Stomach (tissue), 4 donors: ENCODE data around the gene AKAP13.

Experiments
- POLR2A ChIP-seq, 4 donors: fragments of 450-650 bp; IDR thresholded peaks; one replicate each; pipeline ENCODE4 v1.6.1; 2016; ENCODE audit warnings: antibody characterized with exemption in 4 of 4, control low read depth in 2 of 4, mild to moderate bottlenecking in 1 of 4, moderate library complexity in 1 of 4
- POLR2AphosphoS5 ChIP-seq, 3 donors: sonication (generic); formaldehyde crosslinking; IDR thresholded peaks; one replicate each; pipeline ENCODE4 v1.6.1; 2016; ENCODE audit warnings: antibody characterized with exemption in 3 of 3
- TF ChIP-seq, protein P1 (sequence below), 7 experiments: fragments of 450-650 bp in 4 of 7; fragments of 200-600 bp in 3 of 7; sonication (generic) in 3 of 7; IDR thresholded peaks; one replicate each; pipeline ENCODE4 v1.5.1; 2016 to 2019; ENCODE audit warnings: antibody characterized with exemption in 7 of 7, control low read depth in 2 of 7, mild to moderate bottlenecking in 1 of 7

DNA sequence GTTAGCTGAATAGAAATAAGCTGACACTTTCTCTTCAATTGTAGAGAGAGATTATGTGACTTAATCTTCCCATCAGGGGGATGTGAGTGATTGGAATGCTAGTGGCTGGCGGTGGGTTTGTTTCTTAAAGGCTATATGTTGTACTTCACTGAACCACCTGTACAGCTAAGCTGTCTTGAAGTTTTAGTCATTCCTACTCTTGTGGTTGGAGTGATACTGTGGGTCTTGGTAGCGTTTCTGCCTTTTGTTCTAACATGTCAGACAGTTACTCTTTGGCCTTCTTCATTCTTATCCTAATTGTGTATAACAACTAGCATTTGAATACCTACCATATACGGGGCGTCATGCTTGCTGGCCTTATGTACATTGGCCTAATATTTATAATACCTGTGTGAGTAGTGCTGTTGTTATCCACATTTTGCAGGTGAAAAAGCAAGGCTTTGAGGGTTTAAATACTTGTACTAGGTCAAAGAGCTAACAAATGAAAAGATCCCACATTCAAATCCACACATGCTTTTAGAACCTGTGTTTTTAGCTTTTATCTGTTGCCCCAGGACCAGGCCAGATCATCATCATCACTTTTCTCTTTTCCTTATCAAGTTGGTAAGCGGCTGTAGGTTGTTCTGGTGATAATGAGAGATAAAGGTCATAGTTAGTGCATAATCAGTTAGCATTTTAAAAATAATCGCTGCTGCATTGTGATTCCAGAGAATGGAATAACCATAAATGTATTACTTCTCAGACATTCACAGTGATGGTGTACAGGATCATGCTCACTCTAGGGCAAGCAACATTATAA, 50.2 kb downstream of the AKAP13 start:
- TF ChIP-seq, protein P1, sequence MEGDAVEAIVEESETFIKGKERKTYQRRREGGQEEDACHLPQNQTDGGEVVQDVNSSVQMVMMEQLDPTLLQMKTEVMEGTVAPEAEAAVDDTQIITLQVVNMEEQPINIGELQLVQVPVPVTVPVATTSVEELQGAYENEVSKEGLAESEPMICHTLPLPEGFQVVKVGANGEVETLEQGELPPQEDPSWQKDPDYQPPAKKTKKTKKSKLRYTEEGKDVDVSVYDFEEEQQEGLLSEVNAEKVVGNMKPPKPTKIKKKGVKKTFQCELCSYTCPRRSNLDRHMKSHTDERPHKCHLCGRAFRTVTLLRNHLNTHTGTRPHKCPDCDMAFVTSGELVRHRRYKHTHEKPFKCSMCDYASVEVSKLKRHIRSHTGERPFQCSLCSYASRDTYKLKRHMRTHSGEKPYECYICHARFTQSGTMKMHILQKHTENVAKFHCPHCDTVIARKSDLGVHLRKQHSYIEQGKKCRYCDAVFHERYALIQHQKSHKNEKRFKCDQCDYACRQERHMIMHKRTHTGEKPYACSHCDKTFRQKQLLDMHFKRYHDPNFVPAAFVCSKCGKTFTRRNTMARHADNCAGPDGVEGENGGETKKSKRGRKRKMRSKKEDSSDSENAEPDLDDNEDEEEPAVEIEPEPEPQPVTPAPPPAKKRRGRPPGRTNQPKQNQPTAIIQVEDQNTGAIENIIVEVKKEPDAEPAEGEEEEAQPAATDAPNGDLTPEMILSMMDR (IDR thresholded peaks at IDR 0.05): no peak
- TF ChIP-seq POLR2A (IDR thresholded peaks at IDR 0.05) (no peak), POLR2AphosphoS5 (IDR thresholded peaks at IDR 0.05) (no peak)
